ENCODE measurements around the gene PIK3R1. TPM values are rescaled to one million over a fixed set of nuclear protein-coding genes. Genes with fewer than 3 reads are reported as not detected.

PIK3R1 gene
- polyA plus RNA-seq, 1 donor: 61.7 TPM

DNA sequence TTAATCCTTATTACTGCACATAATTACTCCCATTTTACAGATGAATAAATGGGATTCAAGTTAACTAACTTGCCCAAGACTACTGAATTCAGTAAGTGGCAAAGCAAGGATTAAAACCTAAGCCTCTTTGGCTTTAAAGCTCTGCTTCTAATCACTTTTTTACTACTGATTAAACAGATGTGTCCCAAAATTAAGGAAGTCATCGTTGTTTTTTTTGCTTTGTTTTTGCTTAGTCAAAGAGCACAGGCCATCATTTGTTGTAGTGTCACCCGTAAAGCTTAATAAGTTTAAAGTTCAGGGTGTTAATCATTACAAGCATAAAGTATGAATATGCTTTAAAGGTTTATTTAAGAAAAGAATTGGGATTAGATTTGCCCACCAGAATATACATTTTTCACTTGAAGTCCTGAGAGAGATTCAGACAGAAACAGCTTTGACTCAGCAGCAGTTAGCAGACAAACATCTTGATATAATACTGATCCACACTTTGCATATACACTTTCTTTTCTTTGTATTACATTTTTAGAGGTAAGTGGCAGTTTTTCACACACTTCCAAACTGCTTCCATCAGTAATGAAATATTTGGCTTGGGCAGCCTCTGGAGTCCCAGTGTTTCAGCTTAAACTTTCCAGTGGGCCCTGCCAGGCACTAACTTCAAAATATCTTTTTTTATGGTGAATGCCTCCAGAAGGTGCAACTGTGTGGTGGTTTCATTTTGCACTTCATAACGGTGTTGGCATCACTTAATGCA is 52.7 kb downstream of the PIK3R1 start:
- H3K27ac ChIP-seq (ENCODE audit: low read length): peak overlapping the region; percentile 0
- H3K36me3 ChIP-seq (ENCODE audit: control insufficient read depth, insufficient read depth, low read length): peaks cover 6% of the 10 kb centered on the region
- no peaks in the 10 kb centered on the region for H3K9me3 ChIP-seq (ENCODE audit: control insufficient read depth, low read depth, low read length)
- 20% methylated on average over 1 of the region's 3 CpGs for WGBS (ENCODE audit: insufficient coverage, low lambda C conversion rate)
- peaks cover 53% of the 10 kb centered on the region for H3K4me1 ChIP-seq (ENCODE audit: control insufficient read depth, insufficient read depth, low read length)
- H3K4me3 ChIP-seq (ENCODE audit: low read length): no peak overlapping the region
- DNase-seq: peak in 1 of 2 donors; percentile 40
- no peaks in the 10 kb centered on the region for H3K27me3 ChIP-seq (ENCODE audit: control insufficient read depth, insufficient read depth, low read length)

GRCh38 chr5:68268852-68269130 is 53.2 kb downstream of the PIK3R1 start:
- Histone ChIP-seq H3K27me3 (ENCODE audit: control insufficient read depth, insufficient read depth, low read length) (no peaks in the 10 kb centered on the region), H3K36me3 (ENCODE audit: control insufficient read depth, insufficient read depth, low read length) (peaks cover 11% of the 10 kb centered on the region), H3K4me1 (ENCODE audit: control insufficient read depth, insufficient read depth, low read length) (peaks cover 53% of the 10 kb centered on the region), H3K9me3 (ENCODE audit: control insufficient read depth, low read depth, low read length) (no peaks in the 10 kb centered on the region), H3K27ac (ENCODE audit: low read length) (peak overlapping the region; percentile 0), H3K4me3 (ENCODE audit: low read length) (no peak overlapping the region)
- DNase-seq: no peak
- WGBS (ENCODE audit: insufficient coverage, low lambda C conversion rate): 80% methylated on average over 1 of the region's 5 CpGs

DNA sequence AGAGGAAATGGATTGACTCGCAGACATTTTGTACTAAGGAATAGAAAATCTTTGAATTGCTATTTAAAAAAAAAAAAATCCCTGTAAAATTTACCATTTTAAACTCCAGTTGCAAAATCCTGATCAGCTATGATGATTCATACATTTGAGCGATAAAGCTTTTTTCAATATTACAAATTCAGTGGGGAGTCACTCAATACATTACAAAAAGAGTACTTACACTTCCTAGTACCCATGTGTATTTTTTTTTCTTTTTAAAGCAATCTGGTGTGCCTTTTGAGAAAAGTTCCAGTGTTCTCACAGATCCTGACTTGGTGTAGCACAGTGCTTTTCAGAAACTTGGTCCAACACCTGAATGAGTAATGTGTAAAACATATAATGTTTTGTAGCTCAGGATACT is 54.3 kb downstream of the PIK3R1 start:
- Histone ChIP-seq H3K4me3 (ENCODE audit: low read length) (no peak overlapping the region), H3K27ac (ENCODE audit: low read length) (no peak overlapping the region), H3K27me3 (ENCODE audit: control insufficient read depth, insufficient read depth, low read length) (no peaks in the 10 kb centered on the region), H3K4me1 (ENCODE audit: control insufficient read depth, insufficient read depth, low read length) (peaks cover 43% of the 10 kb centered on the region), H3K36me3 (ENCODE audit: control insufficient read depth, insufficient read depth, low read length) (peaks cover 19% of the 10 kb centered on the region), H3K9me3 (ENCODE audit: control insufficient read depth, low read depth, low read length) (no peaks in the 10 kb centered on the region)
- DNase-seq: no peak
- 91% methylated on average over 1 of the region's 2 CpGs for WGBS (ENCODE audit: insufficient coverage, low lambda C conversion rate)

GRCh38 chr5:68270399-68270975 is 54.9 kb downstream of the PIK3R1 start:
- no peak overlapping the region for H3K27ac ChIP-seq (ENCODE audit: low read length)

GRCh38 chr5:68271124-68271523 is 55.6 kb downstream of the PIK3R1 start:
- Histone ChIP-seq H3K4me1 (ENCODE audit: control insufficient read depth, insufficient read depth, low read length) (peaks cover 32% of the 10 kb centered on the region), H3K27me3 (ENCODE audit: control insufficient read depth, insufficient read depth, low read length) (no peaks in the 10 kb centered on the region), H3K9me3 (ENCODE audit: control insufficient read depth, low read depth, low read length) (no peaks in the 10 kb centered on the region), H3K4me3 (ENCODE audit: low read length) (no peak overlapping the region), H3K36me3 (ENCODE audit: control insufficient read depth, insufficient read depth, low read length) (peaks cover 27% of the 10 kb centered on the region), H3K27ac (ENCODE audit: low read length) (no peak overlapping the region)
- DNase-seq: no peak
- WGBS (ENCODE audit: insufficient coverage, low lambda C conversion rate): no CpG with 5 or more reads among the region's 5 CpGs

More at GRCh38 chr5:68270399-68270975, 54.9 kb downstream of the PIK3R1 start:
- no peak for DNase-seq
- Histone ChIP-seq H3K9me3 (ENCODE audit: control insufficient read depth, low read depth, low read length) (no peaks in the 10 kb centered on the region), H3K4me3 (ENCODE audit: low read length) (no peak overlapping the region), H3K27me3 (ENCODE audit: control insufficient read depth, insufficient read depth, low read length) (no peaks in the 10 kb centered on the region), H3K4me1 (ENCODE audit: control insufficient read depth, insufficient read depth, low read length) (peaks cover 37% of the 10 kb centered on the region), H3K36me3 (ENCODE audit: control insufficient read depth, insufficient read depth, low read length) (peaks cover 22% of the 10 kb centered on the region)

- no peak for DNase-seq
- H3K9me3 ChIP-seq (ENCODE audit: control insufficient read depth, low read depth, low read length): no peaks in the 10 kb centered on the region
- no peaks in the 10 kb centered on the region for H3K27me3 ChIP-seq (ENCODE audit: control insufficient read depth, insufficient read depth, low read length)
- no peak overlapping the region for H3K4me3 ChIP-seq (ENCODE audit: low read length)
- H3K36me3 ChIP-seq (ENCODE audit: control insufficient read depth, insufficient read depth, low read length): peaks cover 37% of the 10 kb centered on the region
- H3K27ac ChIP-seq (ENCODE audit: low read length): no peak overlapping the region
- peaks cover 22% of the 10 kb centered on the region for H3K4me1 ChIP-seq (ENCODE audit: control insufficient read depth, insufficient read depth, low read length)
- 80% methylated on average over 2 of the region's 2 CpGs for WGBS (ENCODE audit: insufficient coverage, low lambda C conversion rate)
Observed at GRCh38 chr5:68272289-68272688, 56.7 kb downstream of the PIK3R1 start.

GRCh38 chr5:68273717-68274409 is 58.3 kb downstream of the PIK3R1 start:
- Histone ChIP-seq H3K4me3 (ENCODE audit: low read length) (no peak overlapping the region), H3K9me3 (ENCODE audit: control insufficient read depth, low read depth, low read length) (no peaks in the 10 kb centered on the region), H3K27me3 (ENCODE audit: control insufficient read depth, insufficient read depth, low read length) (no peaks in the 10 kb centered on the region), H3K27ac (ENCODE audit: low read length) (no peak overlapping the region), H3K36me3 (ENCODE audit: control insufficient read depth, insufficient read depth, low read length) (peaks cover 48% of the 10 kb centered on the region), H3K4me1 (ENCODE audit: control insufficient read depth, insufficient read depth, low read length) (peaks cover 9% of the 10 kb centered on the region)
- no peak for DNase-seq
- 100% methylated on average over 1 of the region's 3 CpGs for WGBS (ENCODE audit: insufficient coverage, low lambda C conversion rate)

- no peak for DNase-seq
- Histone ChIP-seq H3K36me3 (ENCODE audit: control insufficient read depth, insufficient read depth, low read length) (peaks cover 59% of the 10 kb centered on the region), H3K27ac (ENCODE audit: low read length) (no peak overlapping the region), H3K9me3 (ENCODE audit: control insufficient read depth, low read depth, low read length) (no peaks in the 10 kb centered on the region), H3K4me1 (ENCODE audit: control insufficient read depth, insufficient read depth, low read length) (peaks cover 6% of the 10 kb centered on the region), H3K27me3 (ENCODE audit: control insufficient read depth, insufficient read depth, low read length) (no peaks in the 10 kb centered on the region), H3K4me3 (ENCODE audit: low read length) (no peak overlapping the region)
- 100% methylated on average over 1 of the region's 9 CpGs for WGBS (ENCODE audit: insufficient coverage, low lambda C conversion rate)
Observed at GRCh38 chr5:68274847-68275651, 59.5 kb downstream of the PIK3R1 start.

GRCh38 chr5:68276740-68277139 is 61.2 kb downstream of the PIK3R1 start:
- no peak overlapping the region for H3K27ac ChIP-seq (ENCODE audit: low read length)
- WGBS (ENCODE audit: insufficient coverage, low lambda C conversion rate): 94% methylated on average over 2 of the region's 5 CpGs
- H3K4me1 ChIP-seq (ENCODE audit: control insufficient read depth, insufficient read depth, low read length): peaks cover 6% of the 10 kb centered on the region
- no peaks in the 10 kb centered on the region for H3K27me3 ChIP-seq (ENCODE audit: control insufficient read depth, insufficient read depth, low read length)
- H3K4me3 ChIP-seq (ENCODE audit: low read length): no peak overlapping the region
- H3K9me3 ChIP-seq (ENCODE audit: control insufficient read depth, low read depth, low read length): no peaks in the 10 kb centered on the region
- peaks cover 74% of the 10 kb centered on the region for H3K36me3 ChIP-seq (ENCODE audit: control insufficient read depth, insufficient read depth, low read length)
- DNase-seq: no peak

DNA sequence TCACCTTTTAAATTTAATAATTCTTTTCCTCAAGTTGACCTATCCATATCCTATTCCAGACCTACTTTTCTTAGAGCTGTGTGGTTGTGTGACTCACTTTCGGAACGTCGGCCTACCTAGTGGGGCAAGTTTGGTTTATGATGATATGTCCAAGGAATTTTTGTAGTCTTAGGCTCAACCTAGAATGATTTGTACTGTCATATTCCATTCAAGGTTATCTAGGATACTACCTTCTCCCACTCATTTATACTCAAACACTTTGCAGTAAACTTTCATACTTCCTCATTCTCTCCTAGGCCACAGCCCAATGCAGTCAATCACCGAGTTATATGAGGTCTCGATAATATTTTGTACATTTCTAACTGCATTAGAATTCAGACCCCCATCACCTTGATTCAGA is 61.9 kb downstream of the PIK3R1 start:
- H3K27ac ChIP-seq (ENCODE audit: low read length): no peak overlapping the region
- 71% methylated on average over 2 of the region's 5 CpGs for WGBS (ENCODE audit: insufficient coverage, low lambda C conversion rate)

More for the DNA sequence above, 61.9 kb downstream of the PIK3R1 start:
- Histone ChIP-seq H3K4me3 (ENCODE audit: low read length) (no peak overlapping the region), H3K27me3 (ENCODE audit: control insufficient read depth, insufficient read depth, low read length) (no peaks in the 10 kb centered on the region), H3K9me3 (ENCODE audit: control insufficient read depth, low read depth, low read length) (no peaks in the 10 kb centered on the region), H3K4me1 (ENCODE audit: control insufficient read depth, insufficient read depth, low read length) (peaks cover 6% of the 10 kb centered on the region), H3K36me3 (ENCODE audit: control insufficient read depth, insufficient read depth, low read length) (peaks cover 81% of the 10 kb centered on the region)
- DNase-seq: no peak
